GM18867 (cell line): ENCODE results near the gene JPT2.

Source experiments
- ATAC-seq: cut with Tn5 transposase; IDR thresholded peaks from one replicate; pipeline ENCODE4 v1.9.1; 2021; ENCODE audit warnings: mild to moderate bottlenecking, moderate library complexity; ENCODE audit not compliant: unreplicated experiment

The JPT2 gene, protein sequence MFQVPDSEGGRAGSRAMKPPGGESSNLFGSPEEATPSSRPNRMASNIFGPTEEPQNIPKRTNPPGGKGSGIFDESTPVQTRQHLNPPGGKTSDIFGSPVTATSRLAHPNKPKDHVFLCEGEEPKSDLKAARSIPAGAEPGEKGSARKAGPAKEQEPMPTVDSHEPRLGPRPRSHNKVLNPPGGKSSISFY

DNA sequence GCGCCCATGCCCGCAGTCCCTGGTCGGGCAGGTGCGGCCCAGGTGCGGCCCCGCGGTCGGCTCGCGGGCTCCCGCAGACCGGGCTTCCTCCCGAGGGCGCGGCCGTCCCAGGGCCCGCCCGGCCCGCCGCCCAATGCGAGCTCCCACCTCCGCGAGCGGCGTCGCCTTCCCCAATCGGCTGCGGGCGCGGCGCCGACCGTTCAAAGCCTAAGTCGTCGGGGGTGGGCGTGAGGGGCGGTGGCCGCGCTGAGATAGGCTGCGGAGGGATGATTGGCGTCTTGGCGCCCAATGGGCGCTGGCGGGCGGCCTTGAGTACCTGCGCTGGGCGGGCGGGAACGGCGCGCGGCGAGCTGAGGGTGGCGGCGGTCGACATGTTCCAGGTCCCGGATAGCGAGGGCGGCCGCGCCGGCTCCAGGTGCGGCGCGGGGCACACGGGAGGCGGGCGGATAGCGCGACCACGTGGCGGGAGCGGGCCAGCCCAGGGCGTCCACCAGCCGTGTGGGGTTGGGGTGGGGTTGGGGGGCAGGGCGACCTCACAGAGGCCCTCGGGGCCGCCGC is at the start of gene JPT2:
TSS of gene JPT2 (plus strand) at position 338 of the 558 bp plus-strand sequence. CDS start at position 372, 34 bp downstream.
- ATAC-seq: peak; percentile 91

DNA sequence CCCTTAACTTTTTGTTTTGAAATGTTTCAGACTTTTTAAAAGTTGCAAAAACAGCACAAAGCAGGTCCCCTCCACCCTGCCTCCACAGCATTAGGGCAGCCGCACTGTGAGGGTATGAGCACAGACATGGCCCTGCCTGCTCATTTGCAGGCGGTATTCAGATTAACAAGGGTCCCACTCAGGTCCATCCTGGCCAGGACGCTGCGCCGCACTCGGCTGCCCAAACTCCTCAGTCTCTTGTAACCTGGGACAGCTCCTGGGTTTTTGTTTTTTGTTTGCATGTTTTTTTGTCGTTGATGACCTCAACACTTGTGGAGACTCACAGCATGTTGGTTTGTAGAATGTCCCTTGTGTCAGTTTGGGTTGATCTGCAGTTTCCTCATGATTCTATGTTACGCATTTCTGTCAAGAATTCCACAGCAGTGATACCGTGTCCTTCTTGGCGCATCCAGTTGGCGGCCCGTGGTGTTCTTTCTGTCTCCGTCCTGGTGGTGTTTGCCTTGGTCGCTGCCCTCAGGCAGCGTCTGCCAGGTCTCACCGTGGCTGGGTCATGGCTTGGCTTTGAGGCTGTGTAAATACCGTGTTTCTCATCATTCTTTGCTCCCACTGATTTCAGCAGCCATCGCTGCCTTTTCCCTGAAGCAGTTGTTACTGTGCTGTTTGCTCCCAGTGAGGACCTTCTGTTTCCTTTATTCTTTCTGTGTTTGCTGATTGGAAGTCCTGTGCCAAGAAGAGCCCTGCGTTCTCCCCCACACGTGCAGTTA is 47.4 kb upstream of the JPT2 start:
- no peak for ATAC-seq

DNA sequence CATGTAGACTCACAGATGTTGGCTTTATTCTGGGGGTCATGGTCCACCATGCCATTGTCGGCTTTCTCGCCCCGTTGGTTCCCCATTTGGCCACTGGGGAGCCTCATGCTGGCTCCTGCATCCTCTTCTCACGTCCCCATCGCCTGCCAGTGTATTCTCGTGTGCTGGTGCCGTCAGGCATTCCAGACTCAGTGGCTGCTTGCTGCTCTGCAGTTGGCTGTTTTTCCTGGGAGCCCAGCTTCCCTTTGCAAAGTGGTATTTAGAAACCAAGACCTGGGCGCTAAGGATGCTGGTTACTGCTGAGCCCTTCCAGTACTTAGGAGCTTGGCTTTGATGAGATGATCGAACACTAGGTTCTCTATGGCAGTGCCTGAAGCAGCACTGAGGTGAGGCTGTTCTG is 46.8 kb upstream of the JPT2 start:
- no peak for ATAC-seq

DNA sequence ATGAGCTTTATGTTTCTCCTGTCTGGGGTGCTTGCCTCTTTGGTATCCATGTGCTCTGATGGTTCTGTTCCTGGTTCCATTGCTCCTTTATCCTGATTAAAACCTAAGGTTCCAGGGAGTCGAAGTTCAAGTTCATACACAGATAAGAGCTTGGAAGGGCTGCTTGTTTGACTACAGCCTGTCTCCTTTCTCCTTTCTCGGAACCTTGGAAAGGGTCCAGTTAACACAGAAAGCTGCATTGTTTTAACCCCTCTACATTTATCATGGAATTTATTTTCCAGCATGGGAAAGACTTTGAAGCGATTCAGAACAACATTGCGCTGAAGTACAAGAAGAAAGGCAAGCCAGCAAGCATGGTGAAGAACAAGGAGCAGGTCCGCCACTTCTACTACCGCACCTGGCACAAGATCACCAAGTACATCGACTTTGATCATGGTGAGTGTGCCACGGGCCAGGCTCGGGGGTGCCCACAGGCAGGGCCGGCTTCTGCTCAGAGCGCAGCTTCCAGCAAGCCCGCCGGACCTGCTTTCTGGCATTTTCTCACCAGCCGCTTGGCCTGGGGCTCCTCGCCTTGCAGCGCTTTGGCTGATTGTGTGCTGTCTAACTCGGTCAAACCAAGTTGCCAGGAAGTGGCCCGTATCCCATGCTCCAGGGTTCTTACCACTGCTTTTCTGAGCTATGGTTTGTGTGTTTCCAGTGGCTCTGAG is 46.0 kb upstream of the JPT2 start:
- no peak for ATAC-seq

DNA sequence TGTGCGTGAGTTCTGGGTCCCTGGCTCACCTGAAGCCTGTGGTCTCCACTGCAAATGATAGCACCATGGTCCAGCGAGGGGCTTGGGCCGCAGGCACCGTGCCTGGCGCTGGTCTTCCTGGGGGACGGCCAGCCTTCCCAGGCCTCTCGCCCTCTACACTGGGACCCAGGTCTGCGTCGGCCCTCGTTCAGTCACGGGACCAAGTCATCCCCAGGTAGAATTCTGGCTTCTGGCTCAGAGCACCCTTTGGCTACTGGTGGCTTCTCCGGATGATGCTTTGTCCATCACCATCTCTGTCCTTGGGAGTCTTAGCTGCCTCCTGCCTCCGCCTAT is 45.5 kb upstream of the JPT2 start:
- no peak for ATAC-seq

DNA sequence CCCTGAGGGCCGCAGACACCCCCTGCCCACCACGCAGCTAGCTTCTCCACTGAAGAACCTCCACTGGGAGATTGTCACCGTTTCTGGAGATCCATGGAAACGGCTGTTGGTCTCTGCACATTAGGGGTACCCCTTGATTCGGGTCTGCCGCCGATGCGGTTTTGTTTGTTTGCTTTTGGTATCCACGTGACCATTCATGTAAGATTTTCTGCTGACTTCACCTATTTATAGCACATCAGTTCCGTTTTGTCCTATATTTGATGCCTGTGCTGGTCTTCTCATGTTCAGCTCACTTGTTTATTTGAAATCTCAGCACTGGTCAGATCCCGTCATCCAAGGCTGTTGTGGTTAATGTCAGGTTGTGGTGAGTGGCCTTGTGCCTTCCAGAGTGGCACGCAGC is 44.8 kb upstream of the JPT2 start:
- no peak for ATAC-seq

DNA sequence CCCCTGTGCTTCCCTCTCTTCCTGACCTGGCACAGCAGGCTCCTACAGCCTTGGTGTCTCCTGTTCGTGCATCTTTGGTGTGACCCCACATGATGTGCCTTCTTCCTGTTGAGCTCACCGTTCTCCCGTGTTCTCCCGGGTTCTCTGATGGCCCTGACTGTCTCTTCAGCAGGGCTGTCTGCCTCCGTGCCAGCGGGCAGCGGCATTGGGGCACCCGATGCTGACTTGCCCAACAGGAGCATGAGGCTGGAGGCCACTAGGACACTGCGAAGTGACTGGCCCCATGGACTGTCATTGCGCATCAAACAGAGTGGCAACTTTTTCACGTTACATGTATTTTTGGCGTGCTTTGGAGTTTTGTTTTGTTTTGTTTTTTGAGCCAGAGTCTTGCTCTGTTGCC is 43.5 kb upstream of the JPT2 start:
- no peak for ATAC-seq

DNA sequence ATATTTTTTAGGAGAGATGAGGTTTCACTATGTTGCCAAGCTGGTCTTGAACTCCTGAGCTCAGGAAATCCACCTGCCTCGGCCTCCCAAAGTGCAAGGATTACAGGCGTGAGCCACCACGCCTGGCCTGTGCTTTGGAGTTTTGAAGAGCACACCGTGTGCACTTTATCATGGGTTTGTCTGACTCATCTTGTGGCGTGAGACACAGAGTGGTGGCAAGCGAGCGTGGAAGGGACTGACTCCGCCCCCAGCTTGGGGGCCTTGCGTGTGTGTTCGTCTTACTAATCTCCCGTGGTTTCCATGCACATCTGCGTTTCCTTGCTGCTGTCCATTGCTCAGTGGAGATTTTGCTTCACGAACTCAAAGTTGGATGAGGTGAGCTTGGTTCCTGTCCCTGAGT is 43.0 kb upstream of the JPT2 start:
- no peak for ATAC-seq

DNA sequence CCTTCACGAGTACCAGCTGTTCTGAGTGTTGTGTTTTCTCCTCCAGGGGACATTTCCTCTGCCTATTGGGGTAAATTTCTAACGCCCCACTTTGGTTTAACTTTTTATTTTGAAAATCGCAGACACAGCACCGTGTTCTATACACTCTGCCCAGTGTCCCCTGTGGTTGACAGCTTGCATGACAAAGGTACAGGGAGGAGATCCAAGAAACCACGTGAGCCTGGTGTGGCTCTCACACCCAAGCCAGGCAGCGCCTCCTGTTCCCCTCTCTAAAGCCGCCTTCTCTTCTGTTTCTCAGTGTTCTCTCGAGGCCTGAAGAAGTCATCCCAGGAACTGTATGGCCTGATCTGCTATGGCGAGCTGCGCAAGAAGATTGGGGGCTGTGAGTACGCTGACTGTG is 40.6 kb upstream of the JPT2 start:
- no peak for ATAC-seq

DNA sequence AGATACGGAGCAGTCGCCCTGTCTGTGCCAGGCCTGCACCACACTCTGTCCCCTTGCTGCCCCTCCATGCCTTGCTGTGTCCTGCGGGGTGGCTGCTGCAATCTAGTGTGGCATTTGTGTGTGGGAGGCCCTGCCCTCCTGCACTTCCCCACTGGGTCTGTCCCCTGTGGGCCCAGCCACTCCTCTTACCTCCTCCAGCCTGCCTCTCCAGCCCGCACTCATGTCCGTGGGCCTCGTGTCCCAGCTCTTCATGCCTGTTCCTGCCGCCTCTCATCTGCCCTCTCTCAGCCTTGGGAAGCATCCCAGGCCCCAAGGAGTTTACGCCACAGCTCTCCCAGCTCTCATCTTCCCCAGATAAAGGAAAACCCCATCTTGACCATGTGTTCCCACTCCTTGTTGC is 39.3 kb upstream of the JPT2 start:
- ATAC-seq: no peak

DNA sequence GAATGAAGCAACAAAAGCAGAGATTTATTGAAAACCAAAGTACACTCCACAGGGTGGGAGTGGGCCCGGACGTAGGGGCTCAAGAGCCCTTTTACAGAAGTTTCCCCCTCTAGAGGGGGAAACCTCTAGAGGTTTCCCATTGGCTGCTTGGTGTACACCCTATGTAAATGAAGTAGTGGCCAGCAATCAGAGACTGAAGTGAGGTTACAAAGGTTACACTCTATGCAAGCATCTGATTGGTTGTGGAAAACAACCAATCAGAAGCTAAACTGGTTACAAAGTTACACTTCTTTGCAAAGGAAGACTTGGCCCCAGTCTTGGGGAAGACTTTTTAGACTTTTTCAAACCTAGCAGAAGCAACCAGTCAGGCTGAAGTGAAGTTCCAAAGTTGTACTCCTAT is 38.8 kb upstream of the JPT2 start:
- no peak for ATAC-seq

DNA sequence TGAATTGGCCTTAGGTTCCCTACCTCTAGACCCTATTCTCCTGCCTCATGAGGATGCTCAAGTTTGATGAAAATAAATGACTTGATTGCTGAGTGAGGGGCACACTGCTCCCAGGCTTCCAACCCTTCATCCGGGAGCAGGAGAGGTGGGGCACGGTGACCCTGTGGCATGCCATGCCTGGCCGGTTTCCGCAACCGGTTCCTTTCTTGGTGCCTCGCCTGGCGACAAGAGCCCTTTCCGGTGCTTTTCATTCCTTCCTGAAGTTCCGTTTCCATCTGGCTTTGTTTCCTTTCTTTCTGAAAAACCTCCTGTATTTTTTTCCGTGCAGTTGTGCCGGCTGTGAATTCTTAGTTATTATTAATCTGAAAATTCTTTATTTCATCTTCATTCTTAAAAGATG is 38.2 kb upstream of the JPT2 start:
- no peak for ATAC-seq

DNA sequence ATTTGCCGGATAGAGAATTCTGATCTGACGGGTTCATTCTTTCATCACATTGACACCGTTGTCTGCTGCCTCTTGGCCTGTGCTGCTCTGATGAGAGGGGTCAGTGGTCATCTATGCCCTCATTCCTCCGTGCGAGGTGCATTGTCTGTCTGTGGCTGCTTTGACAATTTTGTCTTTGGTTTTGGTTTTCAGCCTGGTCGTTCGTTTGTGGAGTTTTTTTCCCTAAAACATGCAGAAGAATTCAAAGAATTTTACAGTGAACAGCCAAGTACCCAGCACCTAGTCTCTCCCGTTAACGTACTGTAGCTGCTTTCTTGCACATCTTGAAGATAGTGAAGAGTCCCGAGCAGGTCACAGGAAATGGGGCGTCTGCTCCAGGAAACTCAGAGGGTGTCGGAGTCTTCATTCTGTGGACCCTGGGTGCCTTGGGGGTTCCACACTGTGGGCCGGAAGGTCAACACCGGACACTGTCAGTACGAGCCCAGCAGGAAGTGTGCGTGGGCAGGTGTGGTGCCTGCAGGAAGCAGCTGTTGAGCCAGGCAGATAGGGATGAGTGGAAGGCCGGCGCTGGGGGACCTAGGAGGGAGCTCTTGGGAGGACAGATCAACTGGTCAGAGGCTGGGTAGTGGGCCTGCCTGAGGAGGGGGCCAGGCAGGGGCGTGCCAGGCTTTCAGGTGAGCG is 37.7 kb upstream of the JPT2 start:
- ATAC-seq: no peak

DNA sequence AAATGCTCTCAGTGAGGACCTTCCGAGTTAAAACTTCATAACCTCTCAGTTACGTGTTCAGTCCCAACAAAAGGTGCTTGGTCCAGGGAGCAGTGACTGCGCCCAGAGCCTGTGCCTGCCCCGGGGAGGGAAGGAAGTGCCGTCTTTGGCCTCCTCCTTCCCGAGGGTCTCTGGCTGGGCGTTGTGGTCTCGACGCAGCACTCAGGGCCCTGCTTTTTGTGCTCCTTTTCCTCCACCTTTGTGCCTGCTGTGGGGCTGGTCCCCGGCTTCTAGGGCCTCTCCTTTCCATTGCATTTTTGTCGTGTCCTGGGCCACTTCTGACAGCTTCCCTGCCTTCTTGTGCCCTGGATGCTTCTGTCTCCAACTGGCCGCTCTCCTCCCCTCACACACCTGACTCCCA is 36.8 kb upstream of the JPT2 start:
- ATAC-seq: no peak

DNA sequence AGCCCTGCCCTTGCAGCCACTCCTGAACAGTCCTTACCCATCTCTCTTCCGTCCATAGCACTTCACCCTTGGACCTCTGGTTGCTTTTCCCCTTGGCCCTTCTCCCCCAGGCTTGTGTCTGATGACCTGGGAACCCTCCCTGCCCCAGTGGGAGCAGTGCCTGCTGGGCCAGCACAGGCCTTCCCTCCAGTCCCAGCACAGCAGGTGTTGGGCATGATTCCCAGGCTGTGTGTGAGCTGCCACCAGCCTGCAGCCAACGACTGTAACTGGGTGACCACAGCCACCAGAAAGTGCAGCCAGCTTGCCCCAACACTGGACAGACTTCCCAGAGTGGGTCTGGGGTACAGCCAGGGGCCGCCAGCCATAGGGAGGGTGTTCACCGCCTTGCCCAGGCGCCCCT is 35.9 kb upstream of the JPT2 start:
- no peak for ATAC-seq

DNA sequence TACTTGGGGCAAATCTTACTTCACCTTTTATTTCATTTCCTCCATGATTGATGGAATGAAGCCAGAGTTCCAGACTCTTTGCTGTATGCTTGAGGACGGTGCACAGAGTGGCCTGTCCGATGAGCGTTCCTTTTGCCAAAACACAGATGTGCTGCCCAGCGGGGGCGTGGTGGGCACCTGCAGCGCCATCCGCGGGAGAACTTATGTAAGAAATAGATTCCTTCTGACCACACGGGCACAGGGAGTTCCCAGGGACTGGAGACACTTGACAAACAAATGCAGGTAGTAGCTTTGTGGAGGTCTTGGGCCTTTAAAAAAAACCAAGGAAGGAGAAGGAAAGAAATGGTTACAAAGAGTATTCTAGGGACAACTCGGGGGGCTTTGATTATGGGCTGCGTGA is 35.3 kb upstream of the JPT2 start:
- ATAC-seq: no peak

DNA sequence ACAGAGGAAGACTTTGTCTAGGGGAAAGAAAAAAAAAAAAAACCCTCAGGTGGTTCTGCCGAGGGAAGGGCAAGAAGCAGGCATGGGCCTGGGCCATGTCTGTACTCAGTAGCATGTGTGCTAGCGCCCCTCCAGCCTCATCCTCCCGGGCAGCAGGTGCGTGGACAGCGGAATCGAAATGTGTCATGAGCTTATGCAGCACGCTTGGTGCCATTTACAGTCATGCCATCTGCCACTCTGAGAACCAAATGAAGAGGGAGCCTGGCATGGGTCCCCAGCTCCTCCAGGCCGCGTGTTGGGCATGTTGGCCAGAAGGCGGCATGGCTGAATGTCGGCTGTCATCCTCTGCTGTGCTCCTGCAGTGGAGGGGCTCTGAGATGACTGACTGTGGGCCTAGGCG is 34.6 kb upstream of the JPT2 start:
- no peak for ATAC-seq

DNA sequence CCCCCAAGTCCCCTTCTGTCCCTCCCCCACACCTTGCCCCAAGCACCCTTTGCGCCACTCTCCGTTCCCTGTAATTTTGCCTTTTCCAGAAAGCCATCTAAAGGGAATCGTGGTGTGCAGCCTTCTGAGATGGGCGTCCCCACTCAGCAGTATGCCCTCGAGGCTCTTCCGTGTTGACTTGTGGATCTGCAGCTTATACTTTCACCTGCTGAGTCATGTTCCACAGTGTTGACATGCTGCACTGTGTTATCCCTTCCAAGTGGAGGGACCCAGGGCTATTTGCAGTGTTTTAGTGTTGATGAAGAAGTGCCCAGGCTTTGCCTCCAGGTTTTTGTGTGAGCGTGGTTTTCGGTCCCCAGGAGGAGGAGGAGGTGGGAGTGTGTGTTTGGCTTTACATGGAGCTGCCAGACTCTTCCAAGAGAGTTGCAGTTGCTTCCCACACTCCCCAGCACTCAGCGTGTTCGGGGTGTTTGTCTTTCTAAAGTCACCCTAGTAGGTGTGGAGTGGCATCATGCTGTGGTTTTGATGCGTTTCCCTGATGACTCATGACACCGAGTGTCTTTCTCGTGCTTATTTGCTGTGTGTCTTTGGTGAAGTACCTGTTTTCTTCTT is 32.1 kb upstream of the JPT2 start:
- no peak for ATAC-seq

DNA sequence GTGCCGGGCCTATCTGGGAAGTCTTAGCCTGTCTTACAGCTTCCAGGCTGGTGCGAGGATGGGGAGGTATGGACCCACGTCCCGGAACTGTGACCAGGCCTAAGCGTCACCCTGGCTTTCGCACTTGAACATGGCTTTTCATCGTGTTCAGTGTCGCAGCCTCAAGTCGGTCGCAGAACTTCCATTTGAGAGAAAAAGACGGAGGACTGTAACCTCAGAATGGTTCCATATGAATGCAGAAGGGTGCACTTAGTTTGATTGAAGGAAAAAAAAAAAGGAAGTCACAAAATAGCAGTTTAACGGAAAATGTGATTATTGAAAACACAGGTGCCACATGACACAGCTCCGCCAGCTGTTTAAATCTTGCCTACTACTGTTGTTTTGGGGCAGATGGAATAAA is 30.2 kb upstream of the JPT2 start:
- ATAC-seq: no peak

DNA sequence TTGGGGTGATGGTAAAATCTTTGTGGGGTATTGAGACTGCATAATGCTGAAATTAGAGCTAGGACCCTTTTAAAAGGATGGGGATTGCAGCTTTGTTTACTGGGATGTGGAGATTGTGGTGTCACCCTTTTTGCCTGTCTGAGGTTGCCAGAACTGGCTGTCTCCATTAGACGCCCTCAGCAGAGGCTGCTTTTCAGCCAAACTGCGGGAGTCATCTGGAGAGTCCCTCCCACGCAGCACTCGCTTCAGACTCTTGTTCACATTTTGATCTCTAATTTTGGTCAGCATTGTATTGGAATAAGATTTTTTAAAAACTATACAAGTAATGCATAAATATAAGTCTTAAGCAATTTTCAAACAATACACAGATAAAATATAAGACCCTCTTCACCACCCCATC is 27.9 kb upstream of the JPT2 start:
- ATAC-seq: no peak
